ENCODE results near the gene SFXN5.

The SFXN5 gene

GRCh38 chr2:72975017-72975416 is 96.5 kb downstream of the SFXN5 start:
- TF ChIP-seq, protein P1, sequence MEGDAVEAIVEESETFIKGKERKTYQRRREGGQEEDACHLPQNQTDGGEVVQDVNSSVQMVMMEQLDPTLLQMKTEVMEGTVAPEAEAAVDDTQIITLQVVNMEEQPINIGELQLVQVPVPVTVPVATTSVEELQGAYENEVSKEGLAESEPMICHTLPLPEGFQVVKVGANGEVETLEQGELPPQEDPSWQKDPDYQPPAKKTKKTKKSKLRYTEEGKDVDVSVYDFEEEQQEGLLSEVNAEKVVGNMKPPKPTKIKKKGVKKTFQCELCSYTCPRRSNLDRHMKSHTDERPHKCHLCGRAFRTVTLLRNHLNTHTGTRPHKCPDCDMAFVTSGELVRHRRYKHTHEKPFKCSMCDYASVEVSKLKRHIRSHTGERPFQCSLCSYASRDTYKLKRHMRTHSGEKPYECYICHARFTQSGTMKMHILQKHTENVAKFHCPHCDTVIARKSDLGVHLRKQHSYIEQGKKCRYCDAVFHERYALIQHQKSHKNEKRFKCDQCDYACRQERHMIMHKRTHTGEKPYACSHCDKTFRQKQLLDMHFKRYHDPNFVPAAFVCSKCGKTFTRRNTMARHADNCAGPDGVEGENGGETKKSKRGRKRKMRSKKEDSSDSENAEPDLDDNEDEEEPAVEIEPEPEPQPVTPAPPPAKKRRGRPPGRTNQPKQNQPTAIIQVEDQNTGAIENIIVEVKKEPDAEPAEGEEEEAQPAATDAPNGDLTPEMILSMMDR (IDR thresholded peaks at IDR 0.05; ENCODE audit: insufficient read depth, low read length, poor library complexity, severe bottlenecking): no peak
- no peak for DNase-seq (ENCODE audit: extremely low read depth, insufficient read length)
- no peaks in the 10 kb centered on the region for H3K27me3 ChIP-seq (replicated peaks; ENCODE audit: control insufficient read depth, insufficient read depth, low read length)
- H3K4me3 ChIP-seq (replicated peaks; ENCODE audit: low read depth, low read length): no peak overlapping the region
- H3K36me3 ChIP-seq (ENCODE audit: control insufficient read depth, insufficient read depth, low read length): no peaks in the 10 kb centered on the region; the same call in 1 of the 2 replicates

- no peaks in the 10 kb centered on the region for H3K27me3 ChIP-seq (replicated peaks; ENCODE audit: control insufficient read depth, insufficient read depth, low read length)
- DNase-seq (ENCODE audit: extremely low read depth, insufficient read length): no peak
- no peaks in the 10 kb centered on the region; the same call in 1 of the 2 replicates for H3K36me3 ChIP-seq (ENCODE audit: control insufficient read depth, insufficient read depth, low read length)
- TF ChIP-seq, protein P1 (IDR thresholded peaks at IDR 0.05; ENCODE audit: insufficient read depth, low read length, poor library complexity, severe bottlenecking): no peak
- H3K4me3 ChIP-seq (replicated peaks; ENCODE audit: low read depth, low read length): no peak overlapping the region
These were observed 97.1 kb downstream of the SFXN5 start for GRCh38 chr2:72974436-72974754.

DNA sequence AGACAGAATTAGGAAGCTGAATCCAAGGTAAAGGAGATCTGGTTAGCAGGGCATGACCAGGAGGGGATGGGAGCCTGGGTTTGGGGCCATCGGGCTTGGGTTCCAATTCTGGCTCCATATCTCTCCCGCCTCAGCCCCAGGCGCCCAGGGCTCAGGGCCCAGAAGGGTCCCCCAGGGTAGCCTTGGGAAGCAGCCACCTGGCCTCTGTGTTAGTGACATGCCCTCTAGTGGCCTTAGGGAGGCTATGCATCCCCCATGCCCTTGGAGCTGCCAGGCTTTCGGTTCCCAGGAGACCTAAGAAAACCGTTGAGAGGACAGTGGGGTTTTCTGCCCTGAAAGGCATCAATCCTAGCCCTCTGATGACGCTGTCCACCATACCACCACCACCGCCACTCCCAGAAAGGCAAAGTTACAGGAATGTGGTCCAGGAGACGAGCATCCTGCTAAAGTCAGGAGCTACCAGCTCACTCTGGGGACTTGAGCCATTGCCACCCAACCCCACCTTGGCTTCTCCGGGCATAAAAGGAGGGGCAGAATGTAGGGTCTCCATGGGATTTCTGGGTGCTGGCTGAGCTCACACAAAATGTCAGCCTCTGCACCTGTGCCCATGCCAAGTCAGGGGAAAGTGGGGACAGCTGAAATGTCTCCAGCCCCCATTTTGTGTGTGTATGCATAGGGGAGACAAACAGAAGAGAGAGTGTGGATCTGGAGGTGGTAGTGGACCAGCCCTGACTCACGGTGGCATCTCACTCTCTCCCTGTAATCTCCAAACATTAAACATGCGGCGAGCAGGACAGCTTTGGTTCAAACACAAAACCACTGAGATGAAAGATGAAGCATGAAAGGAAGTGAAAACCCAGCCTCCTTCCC is 97.7 kb downstream of the SFXN5 start:
- no peak for DNase-seq (ENCODE audit: extremely low read depth, insufficient read length)
- Histone ChIP-seq H3K4me3 (replicated peaks; ENCODE audit: low read depth, low read length) (no peak overlapping the region), H3K36me3 (ENCODE audit: control insufficient read depth, insufficient read depth, low read length) (no peaks in the 10 kb centered on the region; the same call in 1 of the 2 replicates), H3K27me3 (replicated peaks; ENCODE audit: control insufficient read depth, insufficient read depth, low read length) (no peaks in the 10 kb centered on the region)
- TF ChIP-seq, protein P1 (IDR thresholded peaks at IDR 0.05; ENCODE audit: insufficient read depth, low read length, poor library complexity, severe bottlenecking): peak; percentile 96

- DNase-seq (ENCODE audit: extremely low read depth, insufficient read length): no peak
- Histone ChIP-seq H3K36me3 (ENCODE audit: control insufficient read depth, insufficient read depth, low read length) (no peaks in the 10 kb centered on the region; the same call in 1 of the 2 replicates), H3K4me3 (replicated peaks; ENCODE audit: low read depth, low read length) (no peak overlapping the region), H3K27me3 (replicated peaks; ENCODE audit: control insufficient read depth, insufficient read depth, low read length) (no peaks in the 10 kb centered on the region)
- TF ChIP-seq, protein P1 (IDR thresholded peaks at IDR 0.05; ENCODE audit: insufficient read depth, low read length, poor library complexity, severe bottlenecking): no peak
These were observed 98.4 kb downstream of the SFXN5 start for GRCh38 chr2:72973137-72973535.

- no peaks in the 10 kb centered on the region; the same call in 1 of the 2 replicates for H3K36me3 ChIP-seq (ENCODE audit: control insufficient read depth, insufficient read depth, low read length)
- TF ChIP-seq, protein P1 (IDR thresholded peaks at IDR 0.05; ENCODE audit: insufficient read depth, low read length, poor library complexity, severe bottlenecking): no peak
- no peaks in the 10 kb centered on the region for H3K27me3 ChIP-seq (replicated peaks; ENCODE audit: control insufficient read depth, insufficient read depth, low read length)
- no peak overlapping the region for H3K4me3 ChIP-seq (replicated peaks; ENCODE audit: low read depth, low read length)
- DNase-seq (ENCODE audit: extremely low read depth, insufficient read length): no peak
These were observed 99.0 kb downstream of the SFXN5 start for GRCh38 chr2:72972352-72973136.

All from GM06990 (cell line).